Measurements from ENCODE around the gene NTRK1.

The NTRK1 gene

DNA sequence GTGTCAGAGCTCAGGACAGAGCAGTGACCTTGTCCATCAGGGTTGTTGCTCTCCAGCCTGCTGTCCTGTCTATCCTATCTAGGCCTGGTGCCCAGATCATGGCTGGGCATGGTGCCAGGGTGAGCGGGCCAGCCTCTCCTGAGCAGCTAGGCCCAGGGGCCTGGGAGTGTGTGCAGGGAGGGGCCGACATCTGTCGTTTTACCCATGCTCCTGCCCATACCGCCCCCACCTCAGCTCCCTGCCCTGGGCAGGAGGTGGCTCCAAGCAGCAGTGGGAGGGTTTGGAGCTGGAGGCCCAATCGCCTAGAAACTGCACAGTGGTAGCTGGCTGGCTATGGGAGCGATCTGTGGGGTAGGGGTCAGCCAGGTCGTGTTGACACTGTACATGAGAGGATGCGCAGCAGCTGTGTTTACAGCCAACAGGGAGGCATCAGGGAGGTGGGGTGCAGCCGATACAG lies 8.2 kb upstream of the NTRK1 start:
- H3K9ac ChIP-seq (ENCODE audit: low read length), result no peak overlapping the region
- no peaks in the 10 kb centered on the region for H3K4me1 ChIP-seq (ENCODE audit: control insufficient read depth, insufficient read depth, low read length)
- peaks cover 3% of the 10 kb centered on the region for H3K27me3 ChIP-seq (ENCODE audit: control insufficient read depth, insufficient read depth, low read length)
- H3K36me3 ChIP-seq (ENCODE audit: control insufficient read depth, insufficient read depth, low read length), result no peaks in the 10 kb centered on the region
- H3K4me3 ChIP-seq (ENCODE audit: low read length), result no peak overlapping the region
- H3K27ac ChIP-seq (ENCODE audit: low read depth, low read length), result no peak overlapping the region

DNA sequence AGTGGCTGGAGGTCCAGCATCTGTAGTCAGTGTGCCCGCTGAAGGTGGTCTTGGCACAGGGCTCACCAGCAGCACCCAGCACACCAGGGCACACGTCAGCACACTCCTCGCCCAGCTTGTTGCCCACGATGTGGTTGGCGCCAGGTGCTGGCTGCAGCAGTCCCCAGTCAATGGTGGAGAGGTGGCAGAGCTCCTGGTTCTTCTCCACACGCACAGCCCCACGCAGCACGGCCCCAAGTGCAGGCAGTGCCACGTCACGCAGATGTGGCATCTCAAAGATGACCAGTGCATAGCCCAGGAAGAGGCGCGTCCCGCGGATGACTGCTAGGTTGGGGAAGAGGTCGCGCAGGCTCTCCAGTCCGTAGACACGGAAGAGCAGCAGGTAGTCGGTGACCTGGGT lies 6.9 kb upstream of the NTRK1 start:
- Histone ChIP-seq H3K36me3 (ENCODE audit: control insufficient read depth, insufficient read depth, low read length) (no peaks in the 10 kb centered on the region), H3K9ac (ENCODE audit: low read length) (no peak overlapping the region), H3K4me1 (ENCODE audit: control insufficient read depth, insufficient read depth, low read length) (no peaks in the 10 kb centered on the region), H3K27me3 (ENCODE audit: control insufficient read depth, insufficient read depth, low read length) (peaks cover 16% of the 10 kb centered on the region), H3K4me3 (ENCODE audit: low read length) (no peak overlapping the region), H3K27ac (ENCODE audit: low read depth, low read length) (no peak overlapping the region)

DNA sequence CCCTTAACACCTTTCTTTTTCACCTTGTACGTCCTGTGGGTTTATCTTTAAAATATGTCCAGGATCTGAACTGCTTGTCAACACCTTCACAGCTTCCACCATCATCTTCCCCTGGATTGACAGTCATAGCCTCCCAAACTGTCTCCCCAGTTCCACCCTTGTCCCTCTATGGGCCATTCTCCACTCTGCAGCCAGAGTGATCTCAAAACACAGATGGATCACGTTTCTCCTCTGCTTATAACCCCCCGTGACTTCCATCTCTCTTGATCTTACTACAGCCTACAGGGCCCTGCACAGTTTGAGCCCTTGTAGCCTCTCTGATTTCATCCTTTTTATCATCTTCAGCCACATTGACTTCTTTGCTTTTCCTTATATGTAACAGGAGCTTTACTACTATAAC lies 6.0 kb upstream of the NTRK1 start:
- Histone ChIP-seq H3K9ac (ENCODE audit: low read length) (no peak overlapping the region), H3K4me1 (ENCODE audit: control insufficient read depth, insufficient read depth, low read length) (no peaks in the 10 kb centered on the region), H3K27me3 (ENCODE audit: control insufficient read depth, insufficient read depth, low read length) (peaks cover 23% of the 10 kb centered on the region), H3K4me3 (ENCODE audit: low read length) (no peak overlapping the region), H3K27ac (ENCODE audit: low read depth, low read length) (no peak overlapping the region), H3K36me3 (ENCODE audit: control insufficient read depth, insufficient read depth, low read length) (no peaks in the 10 kb centered on the region)

DNA sequence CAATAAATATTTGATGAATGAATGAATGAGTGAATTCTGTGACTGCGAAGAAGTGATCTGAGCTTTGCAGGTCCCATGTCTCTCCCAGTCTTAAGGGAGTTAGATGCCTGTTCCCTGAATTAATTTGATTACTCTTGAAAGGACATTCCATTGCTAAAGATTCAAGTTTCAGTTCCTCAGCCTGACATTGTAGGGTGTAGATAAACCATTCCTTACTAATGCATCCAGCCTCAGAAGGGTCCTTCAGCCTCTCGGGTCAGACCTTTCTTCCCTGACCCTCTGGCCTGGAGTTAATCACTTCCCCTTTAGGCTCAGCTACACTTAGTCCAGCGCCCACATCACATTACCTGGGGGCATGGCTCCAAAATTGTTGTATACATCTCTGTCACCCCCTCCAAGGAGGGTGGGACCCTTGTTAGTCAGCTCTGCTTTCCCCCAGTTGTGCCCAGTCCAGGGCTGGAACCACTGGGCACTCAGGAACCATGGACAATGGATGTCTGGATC lies 4.3 kb upstream of the NTRK1 start:
- H3K9ac ChIP-seq (ENCODE audit: low read length), result no peak overlapping the region
- H3K4me1 ChIP-seq (ENCODE audit: control insufficient read depth, insufficient read depth, low read length), result peaks cover 3% of the 10 kb centered on the region
- H3K36me3 ChIP-seq (ENCODE audit: control insufficient read depth, insufficient read depth, low read length), result no peaks in the 10 kb centered on the region
- H3K27ac ChIP-seq (ENCODE audit: low read depth, low read length), result no peak overlapping the region
- H3K4me3 ChIP-seq (ENCODE audit: low read length), result no peak overlapping the region
- peaks cover 36% of the 10 kb centered on the region for H3K27me3 ChIP-seq (ENCODE audit: control insufficient read depth, insufficient read depth, low read length)

DNA sequence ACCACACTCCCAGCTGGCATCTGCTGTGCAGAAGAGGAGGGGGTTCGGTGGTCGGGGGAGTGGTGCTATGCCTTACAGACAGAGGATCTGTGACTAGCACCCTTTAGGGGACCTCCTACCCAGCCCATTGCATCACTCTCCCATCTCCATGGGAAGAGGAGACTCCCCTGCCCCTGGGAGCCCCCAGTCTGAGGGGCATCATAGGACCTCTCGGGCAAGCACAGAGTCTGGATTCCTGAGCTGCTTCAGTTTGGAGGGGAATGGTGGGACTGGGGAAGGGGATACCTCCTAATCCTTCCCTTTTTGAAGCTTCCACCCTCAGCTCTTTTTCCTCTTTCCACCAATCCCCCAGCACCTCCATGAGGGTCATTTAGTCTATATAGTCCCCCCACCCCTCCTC lies 3.1 kb upstream of the NTRK1 start:
- no peak overlapping the region for H3K27ac ChIP-seq (ENCODE audit: low read depth, low read length)
- peaks cover 3% of the 10 kb centered on the region for H3K4me1 ChIP-seq (ENCODE audit: control insufficient read depth, insufficient read depth, low read length)
- H3K4me3 ChIP-seq (ENCODE audit: low read length), result no peak overlapping the region
- H3K27me3 ChIP-seq (ENCODE audit: control insufficient read depth, insufficient read depth, low read length), result peaks cover 46% of the 10 kb centered on the region
- H3K36me3 ChIP-seq (ENCODE audit: control insufficient read depth, insufficient read depth, low read length), result no peaks in the 10 kb centered on the region
- H3K9ac ChIP-seq (ENCODE audit: low read length), result no peak overlapping the region

DNA sequence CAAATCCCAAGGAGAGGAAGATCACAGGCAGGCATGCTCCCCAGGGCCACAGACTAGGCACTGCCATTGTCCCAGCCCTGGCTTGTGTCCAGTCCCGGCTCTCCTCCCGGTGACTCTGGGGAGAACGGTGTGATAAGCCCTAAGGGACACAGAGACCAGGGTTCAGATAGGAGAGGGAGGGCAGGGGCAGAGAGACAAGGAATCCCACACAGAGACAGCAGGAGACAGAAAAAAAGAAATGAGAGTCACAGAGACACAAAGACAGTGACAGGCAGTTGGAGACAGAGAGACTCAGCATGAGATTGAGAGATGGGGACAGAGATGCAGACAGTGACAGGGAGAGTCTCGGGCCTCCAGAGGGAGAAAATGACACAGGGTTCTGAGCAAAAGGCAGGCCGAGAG lies 2.1 kb upstream of the NTRK1 start:
- peaks cover 3% of the 10 kb centered on the region for H3K4me1 ChIP-seq (ENCODE audit: control insufficient read depth, insufficient read depth, low read length)
- H3K4me3 ChIP-seq (ENCODE audit: low read length), result no peak overlapping the region
- no peak overlapping the region for H3K27ac ChIP-seq (ENCODE audit: low read depth, low read length)
- no peak overlapping the region for H3K9ac ChIP-seq (ENCODE audit: low read length)
- peaks cover 46% of the 10 kb centered on the region for H3K27me3 ChIP-seq (ENCODE audit: control insufficient read depth, insufficient read depth, low read length)
- no peaks in the 10 kb centered on the region for H3K36me3 ChIP-seq (ENCODE audit: control insufficient read depth, insufficient read depth, low read length)

DNA sequence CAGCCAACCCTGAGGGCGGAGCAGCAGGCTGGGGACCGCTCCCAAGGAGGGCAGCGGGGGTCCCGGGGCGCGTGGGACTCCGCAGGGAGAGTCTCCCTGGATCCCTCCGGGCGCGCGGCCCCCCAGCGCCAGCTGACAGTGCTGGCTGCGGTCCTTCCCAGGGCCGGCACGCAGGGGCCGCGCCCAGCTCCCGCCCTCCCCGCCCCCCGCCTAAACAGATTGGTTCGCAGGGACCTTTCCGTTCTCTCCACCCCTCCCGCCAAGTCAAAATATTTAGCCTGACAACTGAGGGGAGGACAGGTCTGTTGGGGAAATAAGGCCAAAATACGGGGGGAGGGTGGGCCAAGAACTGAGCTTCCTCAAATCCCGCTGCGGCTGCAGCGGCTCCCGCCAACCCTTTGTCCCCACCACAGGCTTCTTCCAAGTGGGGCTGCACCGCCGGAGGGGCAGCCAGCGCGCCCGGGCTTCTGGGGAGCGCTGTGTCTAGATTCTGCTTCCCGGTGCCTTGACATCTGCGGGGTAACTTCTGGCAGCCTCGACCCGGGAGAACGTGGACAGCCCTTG lies 1.6 kb upstream of the NTRK1 start, which contains the start of gene INSRR:
Gene INSRR, minus strand, starts transcription at position 159 of the 564 bp plus-strand sequence. CDS start 496 bp downstream, outside the sequence.
- Histone ChIP-seq H3K36me3 (ENCODE audit: control insufficient read depth, insufficient read depth, low read length) (no peaks in the 10 kb centered on the region), H3K9ac (ENCODE audit: low read length) (no peak within 1 kb of the TSS), H3K27me3 (ENCODE audit: control insufficient read depth, insufficient read depth, low read length) (peaks cover 50% of the 10 kb centered on the region), H3K4me3 (ENCODE audit: low read length) (peak within 1 kb of the TSS; percentile 40), H3K27ac (ENCODE audit: low read depth, low read length) (no peak within 1 kb of the TSS), H3K4me1 (ENCODE audit: control insufficient read depth, insufficient read depth, low read length) (peaks cover 3% of the 10 kb centered on the region)

DNA sequence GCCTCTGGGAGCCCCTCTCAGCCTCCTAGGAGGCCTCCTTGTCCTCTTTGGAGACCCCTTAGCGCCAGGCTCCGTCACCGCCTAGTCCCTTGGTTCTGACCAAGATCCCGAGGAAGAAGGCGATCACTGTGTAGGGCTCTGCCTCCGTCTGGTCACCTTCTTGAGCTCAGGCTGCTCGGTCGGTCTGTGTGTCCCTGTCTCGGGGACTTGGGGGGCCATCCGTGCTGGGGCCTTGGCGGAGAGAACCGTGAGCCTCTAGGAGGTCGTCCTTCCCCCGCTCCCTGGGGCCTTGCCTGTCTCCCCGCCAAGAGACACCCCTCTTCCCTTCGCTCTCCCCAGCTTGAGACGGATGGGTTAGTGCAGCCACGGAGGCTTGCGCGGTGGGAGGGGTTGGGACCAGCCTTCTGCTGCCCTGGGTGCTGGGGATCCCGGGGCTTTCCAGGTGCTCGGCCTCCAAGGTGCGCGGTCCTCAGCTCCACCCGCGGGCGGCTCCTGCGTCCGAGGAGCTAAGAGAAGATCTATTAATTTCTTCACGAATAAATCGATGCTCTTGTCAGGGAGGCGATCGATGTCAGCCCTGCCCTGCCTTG lies 1.0 kb upstream of the NTRK1 start:
- Histone ChIP-seq H3K9ac (ENCODE audit: low read length) (no peak overlapping the region), H3K27ac (ENCODE audit: low read depth, low read length) (no peak overlapping the region), H3K27me3 (ENCODE audit: control insufficient read depth, insufficient read depth, low read length) (peaks cover 51% of the 10 kb centered on the region), H3K4me3 (ENCODE audit: low read length) (peak overlapping the region; percentile 40), H3K36me3 (ENCODE audit: control insufficient read depth, insufficient read depth, low read length) (no peaks in the 10 kb centered on the region), H3K4me1 (ENCODE audit: control insufficient read depth, insufficient read depth, low read length) (peaks cover 3% of the 10 kb centered on the region)

DNA sequence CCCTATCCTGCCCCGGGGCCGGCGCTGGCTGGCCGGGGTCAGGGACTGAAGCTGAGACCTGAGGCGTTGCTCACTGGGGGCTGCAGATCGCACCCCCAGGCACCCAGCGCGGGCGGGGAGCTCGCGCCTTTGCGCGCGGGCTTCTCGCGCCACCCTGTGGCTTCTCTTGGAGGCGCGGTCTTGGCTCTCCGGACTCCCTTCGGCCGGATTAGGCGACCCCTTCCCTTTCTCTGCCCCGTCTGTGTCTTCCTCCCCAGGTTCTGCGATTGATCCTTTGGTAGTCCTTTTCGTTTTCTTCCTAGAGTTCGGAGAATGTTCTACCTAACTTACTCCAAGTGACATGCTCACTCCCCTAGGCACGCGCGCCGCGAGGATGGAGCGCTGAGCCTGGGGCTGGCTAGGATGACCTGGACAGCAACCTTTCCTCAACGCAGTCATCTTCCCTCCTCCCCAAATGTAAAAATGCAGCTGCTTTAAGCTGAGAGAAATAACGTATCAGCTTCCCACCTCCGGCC lies 495 bp upstream of the NTRK1 start:
- Histone ChIP-seq H3K27me3 (ENCODE audit: control insufficient read depth, insufficient read depth, low read length) (peaks cover 51% of the 10 kb centered on the region), H3K4me1 (ENCODE audit: control insufficient read depth, insufficient read depth, low read length) (peaks cover 3% of the 10 kb centered on the region), H3K27ac (ENCODE audit: low read depth, low read length) (no peak overlapping the region), H3K4me3 (ENCODE audit: low read length) (peak overlapping the region; percentile 40), H3K36me3 (ENCODE audit: control insufficient read depth, insufficient read depth, low read length) (no peaks in the 10 kb centered on the region), H3K9ac (ENCODE audit: low read length) (no peak overlapping the region)

DNA sequence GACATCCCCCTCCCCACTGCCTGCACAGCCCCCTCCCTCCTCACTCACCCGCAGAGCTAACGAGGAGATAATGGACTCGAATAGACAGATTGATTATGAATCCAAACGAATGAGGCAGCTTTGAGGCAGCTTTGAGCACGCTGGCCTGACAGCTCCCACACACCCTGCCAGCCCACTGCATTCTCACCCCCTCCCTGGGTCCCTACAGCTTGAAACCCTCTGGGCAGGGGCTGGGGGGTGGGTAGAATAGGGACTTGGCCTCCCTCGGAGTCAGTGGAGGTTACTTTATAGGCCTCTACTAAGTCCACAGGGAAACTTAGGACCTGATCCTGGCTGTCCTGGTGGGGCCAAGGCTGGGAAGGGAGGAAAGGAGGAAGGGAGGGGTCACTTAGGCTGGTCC lies 1.9 kb downstream of the NTRK1 start:
- H3K36me3 ChIP-seq (ENCODE audit: control insufficient read depth, insufficient read depth, low read length), result no peaks in the 10 kb centered on the region
- peaks cover 3% of the 10 kb centered on the region for H3K4me1 ChIP-seq (ENCODE audit: control insufficient read depth, insufficient read depth, low read length)
- peaks cover 46% of the 10 kb centered on the region for H3K27me3 ChIP-seq (ENCODE audit: control insufficient read depth, insufficient read depth, low read length)
- no peak overlapping the region for H3K27ac ChIP-seq (ENCODE audit: low read depth, low read length)
- H3K9ac ChIP-seq (ENCODE audit: low read length), result no peak overlapping the region
- no peak overlapping the region for H3K4me3 ChIP-seq (ENCODE audit: low read length)

DNA sequence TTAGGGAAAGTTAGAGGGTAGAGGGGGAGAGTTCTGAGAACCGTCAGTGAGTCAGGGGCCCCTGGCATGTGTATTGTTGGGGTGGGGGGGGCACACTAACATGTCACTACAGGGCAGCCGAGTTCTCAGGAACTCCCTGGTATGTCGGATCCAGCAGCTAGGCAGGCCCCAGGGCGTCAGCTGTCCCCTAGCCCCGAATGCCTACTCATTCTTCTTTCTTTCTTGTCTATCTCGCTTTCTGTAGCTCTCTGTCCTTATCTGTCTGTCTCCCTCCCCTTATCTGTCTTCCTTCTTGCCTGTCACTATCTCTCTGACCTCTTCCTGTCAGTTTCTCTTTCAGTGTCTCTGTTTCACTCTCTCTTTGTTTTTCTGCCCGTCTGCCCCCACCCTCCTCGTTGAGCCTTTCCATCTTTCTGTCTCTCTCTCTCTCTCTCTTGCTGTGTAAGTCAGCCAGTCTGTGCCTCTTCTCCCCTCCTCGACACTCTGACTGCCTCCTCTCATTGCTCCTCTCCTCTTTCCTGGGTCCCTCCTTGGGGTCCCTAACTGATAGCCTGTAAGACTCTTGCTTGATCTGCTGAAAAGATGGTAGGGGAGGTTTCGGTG lies 2.4 kb downstream of the NTRK1 start:
- H3K27me3 ChIP-seq (ENCODE audit: control insufficient read depth, insufficient read depth, low read length), result peaks cover 41% of the 10 kb centered on the region
- H3K27ac ChIP-seq (ENCODE audit: low read depth, low read length), result no peak overlapping the region
- H3K4me1 ChIP-seq (ENCODE audit: control insufficient read depth, insufficient read depth, low read length), result peaks cover 3% of the 10 kb centered on the region
- no peak overlapping the region for H3K4me3 ChIP-seq (ENCODE audit: low read length)
- no peaks in the 10 kb centered on the region for H3K36me3 ChIP-seq (ENCODE audit: control insufficient read depth, insufficient read depth, low read length)
- no peak overlapping the region for H3K9ac ChIP-seq (ENCODE audit: low read length)

DNA sequence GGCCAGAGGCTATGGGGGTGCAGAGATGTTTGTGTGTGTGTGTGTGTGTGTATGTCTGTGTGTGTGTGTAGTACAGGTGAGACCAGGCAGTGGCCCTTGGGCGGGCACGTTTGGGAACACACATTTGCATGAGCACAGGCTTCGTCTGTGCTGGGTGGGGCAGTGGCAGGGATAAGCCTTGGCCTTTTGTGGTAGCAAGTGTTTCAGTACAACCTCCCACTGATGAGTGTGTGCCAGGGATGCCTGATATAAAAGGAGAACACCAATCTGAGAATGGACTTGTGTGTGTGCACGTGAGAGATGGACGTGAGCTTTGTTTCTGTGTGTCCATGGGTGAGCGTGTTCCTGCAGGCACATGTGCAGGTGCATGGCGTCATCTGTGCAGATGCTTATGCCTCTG lies 3.0 kb downstream of the NTRK1 start:
- Histone ChIP-seq H3K9ac (ENCODE audit: low read length) (no peak overlapping the region), H3K27ac (ENCODE audit: low read depth, low read length) (no peak overlapping the region), H3K36me3 (ENCODE audit: control insufficient read depth, insufficient read depth, low read length) (no peaks in the 10 kb centered on the region), H3K4me1 (ENCODE audit: control insufficient read depth, insufficient read depth, low read length) (peaks cover 3% of the 10 kb centered on the region), H3K4me3 (ENCODE audit: low read length) (no peak overlapping the region), H3K27me3 (ENCODE audit: control insufficient read depth, insufficient read depth, low read length) (peaks cover 36% of the 10 kb centered on the region)
